ENCODE measurements around the gene SLBP.

SLBP gene

DNA sequence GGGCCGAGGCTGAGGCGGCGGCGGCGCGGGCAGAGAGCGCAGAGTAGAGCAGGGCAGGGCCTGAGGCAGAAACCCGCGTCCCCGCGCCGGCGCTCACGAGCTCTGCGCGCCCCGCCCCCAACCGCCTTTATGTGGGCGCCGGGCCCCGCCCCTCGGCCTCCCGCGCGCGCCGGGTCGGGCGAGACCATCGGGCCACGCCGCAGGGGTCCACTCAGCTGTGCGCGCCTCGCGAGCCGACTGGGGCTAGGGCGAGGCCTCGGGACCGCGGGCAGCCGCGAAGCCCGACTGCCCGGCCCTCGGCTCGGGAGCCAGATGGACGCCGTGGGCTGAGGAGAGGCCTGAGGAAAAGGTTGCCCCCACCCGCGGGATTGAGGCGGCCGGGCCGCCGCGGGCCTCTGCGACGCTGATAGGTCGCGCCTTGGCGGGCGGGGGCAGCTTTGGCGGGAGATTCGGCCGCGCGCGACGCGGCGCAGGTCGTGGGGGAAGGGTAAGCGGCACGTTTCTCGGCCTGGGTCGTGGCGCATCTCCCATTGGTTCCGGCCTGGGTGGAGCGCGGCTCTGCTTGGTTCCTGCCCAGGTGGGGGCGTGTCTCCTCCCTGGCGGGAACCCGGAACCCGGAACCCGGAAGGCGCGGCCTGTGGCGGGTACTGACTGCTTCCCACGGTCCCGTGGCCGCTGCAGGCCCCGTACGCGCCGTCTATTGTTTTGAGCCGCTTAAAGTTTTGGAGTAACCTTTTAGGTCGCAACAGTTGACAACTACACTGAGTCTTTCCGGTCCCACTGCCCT lies at the start of gene SLBP:
Gene SLBP (minus strand): TSS at position 104 of the 787 bp plus-strand sequence. CDS start 131 bp downstream, outside the sequence.
- intact Hi-C loops (cut with DNase I) = no loop called here
- DNase-seq = peak; percentile 78 to 95 (median 90)

DNA sequence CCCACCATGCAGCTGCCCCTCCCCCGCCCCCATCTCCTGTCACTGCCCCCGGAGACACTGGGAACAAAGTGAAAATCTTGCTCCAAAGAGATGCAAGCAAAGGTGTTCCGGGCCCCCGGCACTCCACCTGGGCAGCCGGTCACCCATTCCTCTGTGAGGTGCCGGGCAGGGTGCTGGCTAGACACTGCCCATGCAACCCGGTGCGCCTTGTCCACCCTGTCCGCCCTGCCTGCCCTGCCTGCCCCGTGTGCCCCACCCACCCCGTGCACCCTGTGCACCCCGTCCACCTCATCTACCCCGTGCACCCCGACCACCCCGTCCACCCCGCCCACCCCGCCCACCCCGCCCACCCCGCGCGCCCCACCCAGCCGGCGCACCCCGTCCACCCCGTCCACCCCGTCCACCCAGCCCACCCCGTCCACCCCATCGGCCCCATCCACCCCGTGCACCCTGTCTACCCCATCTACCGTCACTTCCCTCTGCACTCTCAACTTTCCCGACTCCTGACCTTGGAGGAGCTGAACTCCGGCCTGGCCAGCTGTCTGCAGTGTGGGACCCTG lies 49.1 kb upstream of the SLBP start:
- intact Hi-C loops (cut with DNase I) = no loop called here
- DNase-seq = no peak

DNA sequence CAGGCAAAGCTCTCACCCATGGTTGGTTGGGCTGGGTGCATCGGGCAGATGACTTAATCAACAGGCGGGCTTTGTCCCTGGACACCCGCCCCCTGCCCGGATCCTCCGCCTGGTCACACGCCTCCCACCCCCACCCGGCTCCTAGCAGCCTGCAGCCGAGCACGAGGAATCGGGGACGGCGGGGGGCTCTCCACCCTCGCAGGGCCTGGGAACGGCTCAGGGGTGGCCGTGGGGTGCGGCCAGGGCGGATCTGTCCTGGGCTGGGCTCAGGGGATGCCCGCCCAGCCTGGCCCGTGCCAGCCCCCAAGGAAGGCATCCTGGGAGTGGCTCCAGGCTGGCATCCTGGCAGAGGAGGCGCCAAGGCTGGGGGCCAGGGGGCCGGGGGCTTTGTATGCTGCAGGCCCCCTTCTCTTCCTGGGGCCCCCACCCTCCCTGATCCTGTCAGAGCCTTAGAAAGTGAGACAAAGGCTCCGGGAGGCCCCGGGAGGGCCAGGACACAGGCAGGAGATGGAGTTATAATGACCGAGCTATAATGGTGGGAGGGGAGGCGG lies 48.5 kb upstream of the SLBP start:
- intact Hi-C loops (cut with DNase I) = no loop called here
- DNase-seq = peak in 1 of 42 donors; percentile 38

DNA sequence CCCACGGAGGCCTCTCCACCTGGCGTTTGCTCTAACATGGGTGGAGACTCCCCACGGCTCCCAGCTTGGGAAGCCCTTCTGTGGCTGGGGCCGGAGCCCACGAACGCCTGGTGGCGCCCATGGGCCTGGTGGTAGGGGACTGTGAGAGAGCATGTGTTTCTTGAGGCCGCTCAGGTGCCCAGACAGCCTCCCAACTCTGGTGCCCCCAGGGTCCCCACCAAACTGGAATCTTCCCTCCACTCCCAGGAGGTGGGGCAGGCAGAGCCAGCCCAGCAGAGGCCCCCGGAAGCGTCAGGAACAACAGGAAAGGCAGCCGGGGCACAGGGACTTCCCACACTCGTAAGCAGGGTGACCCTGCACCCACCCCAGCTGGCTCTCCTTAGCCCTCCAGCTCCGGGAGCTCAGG lies 47.7 kb upstream of the SLBP start:
- DNase-seq = no peak
- intact Hi-C loops (cut with DNase I) = no loop called here

DNA sequence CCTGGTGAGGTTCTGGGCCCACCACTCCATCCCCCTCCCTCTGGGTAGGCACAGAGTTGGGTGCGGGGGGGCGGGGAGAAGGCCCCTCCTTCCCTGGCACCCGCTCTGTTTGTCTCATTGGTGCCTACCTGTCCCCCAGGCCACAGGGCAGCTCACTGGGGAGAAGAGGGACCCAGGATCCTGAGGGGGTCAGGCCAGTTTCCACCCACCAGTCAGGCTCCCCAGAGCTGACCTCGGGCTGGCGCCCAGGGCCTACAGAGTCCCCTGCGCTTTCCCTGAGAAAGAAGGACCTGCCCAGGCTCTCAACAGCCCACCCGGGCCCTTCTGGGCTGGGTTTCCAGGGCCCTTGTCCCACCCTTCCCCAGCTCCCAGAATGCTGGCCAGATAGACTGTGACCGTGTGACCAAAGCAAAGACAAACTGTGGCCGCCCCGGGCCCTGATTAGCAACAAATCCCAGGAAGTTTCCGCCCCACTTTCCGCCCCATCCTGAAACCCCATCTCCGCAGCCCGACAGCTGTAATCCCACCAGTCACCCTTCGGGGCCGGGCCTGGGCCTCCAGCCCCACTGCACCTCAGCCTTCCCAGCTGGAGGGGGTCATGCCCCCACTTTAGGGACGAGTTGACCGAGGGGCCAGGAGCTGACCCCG lies 47.2 kb upstream of the SLBP start:
- intact Hi-C loops (cut with DNase I) = no loop called here
- no peak for DNase-seq

DNA sequence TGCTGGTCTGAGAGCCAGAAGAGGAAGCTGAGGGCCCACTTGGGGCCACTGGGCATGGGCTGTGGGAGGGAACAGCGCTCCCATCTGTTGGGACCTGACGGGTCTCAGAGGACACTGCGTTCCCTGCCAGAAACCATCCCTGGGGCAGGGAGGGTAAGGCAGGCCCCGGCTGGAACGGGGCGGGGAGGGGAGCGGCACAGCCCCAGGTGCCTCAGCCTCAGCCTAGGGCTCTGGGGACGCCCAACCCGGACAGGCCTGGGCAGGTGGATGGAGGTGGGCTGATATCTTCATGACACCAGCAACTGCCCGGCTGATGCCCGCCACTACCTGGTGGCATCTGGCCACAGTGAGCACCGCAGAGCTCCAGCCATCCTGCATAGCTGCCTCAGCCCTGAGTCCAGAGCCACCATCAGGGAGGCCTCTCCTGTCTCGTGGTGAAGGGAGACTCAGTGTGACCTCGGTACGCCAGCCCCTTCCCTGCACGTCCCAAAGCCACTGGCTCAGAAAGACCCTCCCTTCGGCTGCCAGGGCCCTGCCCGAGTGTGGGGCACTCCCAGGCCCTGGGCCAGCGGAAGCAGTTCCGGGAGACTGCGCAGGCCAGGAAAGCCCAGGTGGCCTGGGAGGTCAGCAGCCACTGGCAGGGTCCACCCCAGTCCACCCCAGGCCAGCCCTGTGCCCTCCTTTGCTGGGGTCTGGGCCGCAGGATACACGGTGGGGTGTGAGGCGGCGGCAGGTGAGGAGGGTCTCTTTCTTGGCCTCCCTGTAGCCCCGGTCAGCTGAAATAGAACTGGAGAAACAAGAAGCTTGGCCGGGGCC lies 46.4 kb upstream of the SLBP start:
- intact Hi-C loops (cut with DNase I) = no loop called here
- DNase-seq = no peak

DNA sequence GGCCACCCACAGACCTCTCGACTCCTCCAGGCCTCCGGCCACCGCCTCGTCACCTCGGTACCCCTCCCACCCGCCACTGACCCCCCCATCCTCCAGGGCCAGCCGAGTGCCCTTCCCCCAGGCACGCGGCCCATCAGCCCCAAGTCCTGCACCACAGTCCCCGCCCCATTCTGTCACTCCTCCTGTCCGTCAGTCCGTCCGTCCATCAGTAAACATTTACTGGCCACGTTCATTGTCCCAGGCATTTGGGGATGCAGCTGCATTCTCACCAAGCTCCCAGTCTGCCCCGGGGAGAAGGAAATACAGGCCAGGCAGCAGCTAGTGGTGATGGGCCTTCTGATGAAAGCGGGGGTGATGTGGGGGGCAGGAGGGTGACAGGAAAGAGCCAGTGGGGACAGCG lies 45.7 kb upstream of the SLBP start:
- intact Hi-C loops (cut with DNase I) = no loop called here
- DNase-seq = no peak

DNA sequence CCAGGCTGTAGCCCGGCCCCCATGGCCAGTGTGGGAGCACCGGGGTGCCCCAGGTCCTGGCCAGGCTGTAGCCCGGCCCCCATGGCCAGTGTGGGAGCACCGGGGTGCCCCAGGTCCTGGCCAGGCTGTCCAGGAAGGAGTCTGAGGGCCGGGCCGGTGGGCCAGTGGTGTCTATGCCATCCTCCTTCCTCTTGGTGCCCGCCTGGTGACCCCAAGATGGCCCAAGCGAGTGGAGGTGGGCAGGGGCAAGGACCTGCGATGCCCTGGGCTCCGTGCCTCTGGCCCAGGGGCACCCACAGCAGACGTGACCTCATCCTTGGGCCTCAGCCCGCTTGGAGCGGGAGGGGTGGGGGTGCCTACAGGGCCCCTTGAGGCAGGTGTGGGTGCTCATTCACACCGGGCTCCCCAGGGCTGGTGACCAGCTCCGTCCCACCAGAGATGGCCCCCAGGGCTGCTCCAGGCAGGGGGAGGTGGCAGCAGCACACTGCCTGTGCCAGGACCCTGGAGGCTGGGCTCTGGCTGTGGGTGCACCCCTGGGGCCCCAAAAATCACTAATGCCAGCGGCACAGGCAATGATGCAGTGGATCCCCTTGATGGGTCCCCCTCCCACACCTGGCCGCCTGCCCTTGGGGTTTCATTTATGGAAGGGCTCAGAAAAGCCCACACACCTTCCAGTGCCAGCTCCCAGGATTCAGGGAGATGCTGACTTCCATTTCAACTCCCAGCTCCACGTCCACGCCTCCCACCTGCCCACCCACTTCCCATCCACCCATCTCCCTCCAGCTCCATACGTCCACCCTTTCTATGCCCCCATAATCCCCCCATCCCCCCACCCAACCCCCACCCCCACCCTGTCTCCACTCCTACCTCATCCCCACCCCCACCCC lies 45.0 kb upstream of the SLBP start:
- no peak for DNase-seq
- intact Hi-C loops (cut with DNase I) = no loop called here

DNA sequence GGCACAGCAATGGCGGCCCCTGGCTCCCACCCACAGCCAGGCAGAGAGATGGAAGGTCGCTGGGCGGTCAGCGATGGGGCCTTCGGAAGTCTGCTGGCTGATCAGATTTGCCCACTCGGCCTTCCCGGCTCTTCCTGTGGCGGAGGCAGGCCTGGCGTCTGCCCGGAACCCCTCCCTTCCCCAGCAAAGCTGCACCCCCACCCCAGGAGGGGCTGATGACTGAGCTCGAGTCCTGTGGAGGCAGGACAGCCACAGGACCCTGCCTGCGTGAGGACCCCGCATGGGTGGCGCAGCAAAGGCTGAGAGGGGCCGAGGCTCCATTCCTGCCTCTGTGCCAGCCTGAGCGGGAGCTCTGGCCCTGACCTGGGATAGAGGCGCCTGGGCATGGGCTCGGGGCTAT lies 44.0 kb upstream of the SLBP start:
- intact Hi-C loops (cut with DNase I) = no loop called here

DNA sequence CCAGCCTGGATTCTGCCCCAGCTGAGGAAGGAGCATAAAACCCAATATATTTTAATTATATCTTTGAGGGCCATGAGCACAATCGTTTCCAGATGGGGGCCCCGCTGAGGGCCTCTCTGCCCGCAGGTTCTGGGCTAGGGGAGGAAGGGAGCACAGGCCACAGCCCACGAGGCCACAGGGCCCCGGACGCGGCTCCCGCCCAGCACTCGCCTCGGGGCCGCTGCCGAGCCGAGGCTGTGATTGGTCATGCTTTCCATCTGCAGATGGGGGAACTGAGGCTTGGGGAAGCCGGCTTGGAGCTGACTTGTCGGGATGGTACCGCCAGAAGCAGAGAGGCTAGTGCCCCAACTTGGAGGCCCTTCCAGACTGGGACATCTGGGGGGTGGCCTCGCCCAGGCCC lies 43.2 kb upstream of the SLBP start:
- DNase-seq = no peak
- intact Hi-C loops (cut with DNase I) = no loop called here

More for the DNA sequence above, 44.0 kb upstream of the SLBP start:
- DNase-seq = no peak

DNA sequence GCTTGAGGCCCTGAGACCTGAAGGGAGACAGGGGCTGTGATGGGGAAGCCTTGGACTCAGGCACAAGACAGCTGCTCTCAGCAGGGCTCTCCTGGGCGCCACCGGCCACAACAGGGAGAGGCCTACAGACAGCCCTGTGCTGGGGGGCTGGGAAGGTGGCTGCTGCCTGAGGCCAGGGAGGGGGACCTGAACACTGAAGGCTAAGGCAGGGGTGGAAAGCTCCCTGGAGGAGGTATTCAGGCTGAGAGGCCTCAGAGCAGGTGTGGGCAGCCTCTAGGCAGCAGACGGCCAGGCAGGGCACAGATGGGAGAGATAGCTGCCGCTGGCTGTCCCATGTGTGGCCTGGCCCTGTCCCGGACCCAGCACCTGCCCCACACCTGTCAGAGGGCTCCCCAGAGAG lies 42.2 kb upstream of the SLBP start:
- intact Hi-C loops (cut with DNase I) = loop anchor here (5.0 kb wide), 1 partner anchor 143 kb away; no protein-coding TSS in a partner anchor
- no peak for DNase-seq

DNA sequence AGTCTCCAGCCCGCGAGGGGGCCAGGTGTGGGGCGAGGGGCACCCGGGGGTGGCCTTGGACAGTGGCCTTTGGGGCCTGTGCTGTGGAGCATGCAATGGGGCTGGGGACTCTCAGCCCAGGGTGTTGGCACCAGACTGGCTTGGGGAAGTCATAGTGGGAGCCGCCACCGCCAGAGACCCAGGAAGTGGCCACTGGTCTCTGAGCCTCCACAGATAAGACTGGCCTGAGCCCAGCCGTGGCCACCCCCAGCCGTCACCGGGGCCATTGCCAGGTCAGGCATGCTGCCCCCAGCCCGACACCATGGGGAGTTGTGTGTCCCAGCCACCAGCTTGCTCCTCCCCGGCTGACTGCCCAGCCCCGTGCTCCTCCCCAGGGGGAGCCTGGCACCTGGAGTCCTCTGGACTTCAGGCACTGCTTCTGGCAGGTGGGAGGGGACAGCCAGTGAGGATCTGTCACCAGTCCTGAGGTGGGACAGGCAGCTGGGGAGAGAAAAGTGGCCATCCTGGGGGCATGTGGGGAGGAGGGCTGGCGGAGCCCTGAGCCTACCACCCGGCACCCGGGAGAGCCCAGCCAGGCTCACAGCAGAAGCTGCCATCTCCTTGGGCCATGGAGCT lies 41.7 kb upstream of the SLBP start:
- intact Hi-C loops (cut with DNase I) = loop anchor here (5.0 kb wide), 1 partner anchor 143 kb away; no protein-coding TSS in a partner anchor
- DNase-seq = no peak

DNA sequence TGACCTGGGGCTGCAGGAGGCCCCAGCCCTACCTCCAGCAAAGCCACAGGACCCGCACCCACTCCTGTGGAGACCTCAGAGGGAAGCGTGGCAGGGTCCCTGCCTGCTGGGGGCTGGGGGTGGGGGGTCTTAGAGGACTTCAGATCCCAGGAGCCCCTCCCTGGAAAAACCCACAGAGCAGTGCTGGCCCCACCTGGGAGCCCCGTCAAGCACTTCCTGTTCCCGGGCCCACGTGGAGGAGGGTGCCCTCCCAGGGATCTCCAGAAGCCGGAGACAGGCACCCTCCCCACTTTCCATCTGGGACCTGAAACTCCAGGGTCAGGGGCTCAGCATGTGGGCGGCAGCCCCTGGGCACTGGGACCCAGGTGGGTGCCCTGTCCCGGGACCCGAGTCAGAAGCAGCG lies 41.2 kb upstream of the SLBP start:
- no peak for DNase-seq
- intact Hi-C loops (cut with DNase I) = loop anchor here (5.0 kb wide), 1 partner anchor 144 kb away; no protein-coding TSS in a partner anchor

DNA sequence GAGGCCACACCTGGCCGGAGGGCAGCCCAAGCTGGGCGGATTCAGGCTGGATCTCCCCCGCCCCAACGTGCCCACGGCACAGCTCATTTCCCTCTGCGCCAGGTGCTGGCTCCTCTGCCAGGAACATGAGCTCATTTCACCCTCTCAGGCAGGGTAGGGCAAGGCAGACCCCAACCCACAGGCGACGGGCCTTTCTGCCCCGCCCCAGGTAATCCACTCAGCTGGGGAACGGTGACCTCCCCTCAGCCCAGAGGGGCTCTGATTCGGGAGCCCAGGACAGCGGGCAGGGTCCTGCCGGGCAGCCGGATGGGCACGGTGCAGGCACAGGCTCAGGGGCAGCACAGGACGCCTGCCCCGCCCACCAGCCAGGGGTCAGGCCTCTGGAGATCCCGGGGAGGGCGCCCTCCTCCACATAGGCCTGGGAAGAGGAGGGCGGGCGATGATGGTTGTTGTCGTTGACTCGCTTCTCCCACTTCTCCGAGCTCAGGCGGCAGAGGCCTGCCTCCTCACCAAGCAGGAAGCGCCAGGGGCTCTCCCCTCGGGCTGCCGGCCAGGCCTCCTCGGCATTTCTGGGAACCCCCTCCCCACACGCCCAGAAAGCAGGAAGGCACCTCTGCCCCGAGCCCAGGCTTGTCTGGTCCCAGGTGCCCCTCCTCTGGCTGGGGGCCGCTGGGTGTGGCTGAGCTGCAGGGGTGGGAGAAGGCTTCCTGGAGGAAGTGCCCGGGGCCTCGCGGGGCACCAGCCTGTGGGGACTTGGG lies 40.3 kb upstream of the SLBP start:
- intact Hi-C loops (cut with DNase I) = loop anchor here (5.0 kb wide), 1 partner anchor 145 kb away; no protein-coding TSS in a partner anchor
- DNase-seq = no peak

DNA sequence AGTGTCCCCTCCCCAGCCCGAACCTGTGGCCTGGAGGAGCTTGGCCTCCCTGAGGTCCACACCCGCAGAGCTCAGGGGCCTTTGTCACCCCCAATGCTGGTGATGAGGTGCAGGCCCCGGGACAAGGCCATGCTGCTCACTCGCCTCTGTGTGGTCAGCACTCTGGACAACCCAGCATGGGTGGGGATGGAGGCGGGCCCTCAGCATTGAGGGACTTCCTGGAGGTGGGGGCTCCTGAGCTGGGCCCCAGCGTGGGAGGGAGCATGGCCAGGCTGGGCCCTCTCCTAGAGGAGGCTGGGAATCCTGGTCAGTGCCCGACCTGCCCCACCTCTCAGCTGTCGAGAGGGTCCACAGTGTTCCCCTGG lies 39.8 kb upstream of the SLBP start:
- DNase-seq = no peak
- intact Hi-C loops (cut with DNase I) = loop anchor here (5.0 kb wide), 1 partner anchor 145 kb away; no protein-coding TSS in a partner anchor

DNA sequence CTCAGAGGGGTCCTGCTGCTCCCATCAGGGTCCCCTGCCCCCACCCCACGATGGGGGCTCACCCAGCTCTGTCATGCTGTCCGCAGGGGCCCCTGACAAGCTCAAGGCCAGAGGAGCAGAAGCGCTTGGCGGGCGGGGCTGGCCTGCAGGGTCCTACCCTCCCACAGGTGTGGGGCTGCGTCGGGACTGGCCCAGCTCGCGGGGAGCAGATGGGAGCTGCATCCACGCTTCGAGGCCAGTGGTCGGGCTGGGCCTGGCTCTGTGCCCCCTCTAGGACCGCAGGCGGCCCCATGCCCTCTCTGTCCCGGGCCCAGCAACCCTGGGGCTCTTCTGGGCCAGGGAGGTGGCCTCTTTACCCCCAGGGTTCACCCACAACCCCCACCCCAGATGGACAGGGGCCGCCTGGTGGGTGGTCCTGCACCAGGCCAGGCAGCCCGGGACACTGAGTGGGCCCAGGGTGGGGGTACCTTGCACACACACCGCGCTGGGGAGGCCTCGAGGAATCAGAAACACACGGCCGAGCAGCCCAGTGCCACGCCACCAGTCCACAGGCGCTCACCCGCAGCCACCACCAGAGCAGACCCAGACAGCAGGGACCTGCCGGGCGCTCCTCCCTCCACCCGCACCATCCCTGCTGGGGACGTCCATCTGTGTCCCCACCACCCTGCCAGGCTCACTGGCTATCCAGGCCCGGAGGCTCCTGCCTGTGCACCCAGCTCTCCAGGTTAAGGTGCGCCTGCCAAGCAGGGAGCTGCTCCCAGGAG lies 39.2 kb upstream of the SLBP start:
- intact Hi-C loops (cut with DNase I) = loop anchor here (5.0 kb wide), 1 partner anchor 146 kb away; no protein-coding TSS in a partner anchor
- no peak for DNase-seq
